Hepatocyte (in vitro differentiated cells): Measurements from ENCODE around the gene COLQ.

Experiments used
- EZH2phosphoT487 ChIP-seq: fragments of 200-600 bp; sonication (generic); IDR thresholded peaks from one replicate; pipeline ENCODE4 v1.6.1; 2018; ENCODE audit warnings: antibody characterized with exemption, mild to moderate bottlenecking, low read depth, moderate library complexity; ENCODE audit not compliant: unreplicated experiment, severe bottlenecking
- TF ChIP-seq, protein P1 (sequence below): fragments of 200-600 bp; sonication (generic); IDR thresholded peaks from 2 replicates; pipeline ENCODE4 v1.5.1; 2016; ENCODE audit warnings: antibody characterized with exemption, mild to moderate bottlenecking; ENCODE audit not compliant: poor library complexity

DNA sequence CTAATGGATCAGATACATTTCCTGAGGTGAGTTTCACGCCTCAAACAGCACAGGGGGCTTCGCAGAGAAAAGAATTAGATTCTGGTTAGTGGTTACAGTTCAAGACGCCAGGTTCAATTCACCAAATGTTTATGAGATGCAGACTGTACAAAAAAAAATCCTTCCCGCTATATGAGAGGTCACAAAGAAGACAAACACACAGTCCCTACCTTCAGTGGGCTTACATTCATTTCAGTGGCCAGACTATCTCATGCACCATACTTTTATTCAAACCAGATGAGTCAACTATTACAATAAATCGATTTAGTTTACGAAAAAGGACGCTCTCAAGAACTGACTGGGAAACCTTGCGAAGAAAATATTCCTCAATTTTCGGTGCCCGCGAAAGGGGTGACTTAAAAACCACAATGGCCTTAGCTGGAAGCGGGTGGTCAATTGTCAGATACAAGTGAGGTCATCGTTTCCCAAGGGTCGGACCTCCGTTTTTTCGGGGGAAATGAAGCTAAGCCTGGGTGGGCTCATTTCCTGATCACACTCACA, 94.9 kb downstream of the COLQ start:
- TF ChIP-seq, protein P1, sequence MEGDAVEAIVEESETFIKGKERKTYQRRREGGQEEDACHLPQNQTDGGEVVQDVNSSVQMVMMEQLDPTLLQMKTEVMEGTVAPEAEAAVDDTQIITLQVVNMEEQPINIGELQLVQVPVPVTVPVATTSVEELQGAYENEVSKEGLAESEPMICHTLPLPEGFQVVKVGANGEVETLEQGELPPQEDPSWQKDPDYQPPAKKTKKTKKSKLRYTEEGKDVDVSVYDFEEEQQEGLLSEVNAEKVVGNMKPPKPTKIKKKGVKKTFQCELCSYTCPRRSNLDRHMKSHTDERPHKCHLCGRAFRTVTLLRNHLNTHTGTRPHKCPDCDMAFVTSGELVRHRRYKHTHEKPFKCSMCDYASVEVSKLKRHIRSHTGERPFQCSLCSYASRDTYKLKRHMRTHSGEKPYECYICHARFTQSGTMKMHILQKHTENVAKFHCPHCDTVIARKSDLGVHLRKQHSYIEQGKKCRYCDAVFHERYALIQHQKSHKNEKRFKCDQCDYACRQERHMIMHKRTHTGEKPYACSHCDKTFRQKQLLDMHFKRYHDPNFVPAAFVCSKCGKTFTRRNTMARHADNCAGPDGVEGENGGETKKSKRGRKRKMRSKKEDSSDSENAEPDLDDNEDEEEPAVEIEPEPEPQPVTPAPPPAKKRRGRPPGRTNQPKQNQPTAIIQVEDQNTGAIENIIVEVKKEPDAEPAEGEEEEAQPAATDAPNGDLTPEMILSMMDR = no peak
- no peak for TF ChIP-seq EZH2phosphoT487
